K562 treated with DMSO at 1 percent for 12 hours (cell line): ENCODE measurements around the gene PCDHGB7. TPM values are rescaled to one million over a fixed set of nuclear protein-coding genes. Genes with fewer than 3 reads are reported as not detected.

Experiments
- total RNA-seq: library from RNA; unstranded; fragments of 300-600 nt; gene quantifications from 2 replicates; pipeline ENCODE4 v1.2.3, GENCODE V29; 2022; ENCODE audit not compliant: insufficient read depth

Gene PCDHGB7
- total RNA-seq, 1 experiment from 2014 or later: not detected

Other genes with a start within 250 kb of the PCDHGB7 start
- gene PCDHB7, start 245.0 kb upstream of the PCDHGB7 start, total RNA-seq: not detected in 2 replicates
- not detected in 2 replicates for gene PCDHB8, start 239.9 kb upstream of the PCDHGB7 start, total RNA-seq
- gene PCDHB16, start 235.3 kb upstream of the PCDHGB7 start, total RNA-seq: 0.15 TPM in 1 of 2 replicates, not detected in the other
- gene PCDHB9, start 230.5 kb upstream of the PCDHGB7 start, total RNA-seq: not detected in 2 replicates
- gene PCDHB10, start 225.3 kb upstream of the PCDHGB7 start, total RNA-seq: not detected in 2 replicates
- not detected in 2 replicates for gene PCDHB11, start 218.1 kb upstream of the PCDHGB7 start, total RNA-seq
- gene PCDHB12, start 209.0 kb upstream of the PCDHGB7 start, total RNA-seq: not detected in 2 replicates
- gene PCDHB13, start 203.8 kb upstream of the PCDHGB7 start, total RNA-seq: 0.26 TPM in 1 of 2 replicates, not detected in the other
- not detected in 2 replicates for gene PCDHB14, start 194.3 kb upstream of the PCDHGB7 start, total RNA-seq
- 0.33 TPM in 1 of 2 replicates, not detected in the other for gene PCDHB15, start 172.3 kb upstream of the PCDHGB7 start, total RNA-seq
- not detected in 2 replicates for gene SLC25A2, start 113.6 kb upstream of the PCDHGB7 start, total RNA-seq
- 75.1 and 124 TPM in 2 replicates for gene TAF7, start 96.9 kb upstream of the PCDHGB7 start, total RNA-seq
- 0.19 TPM in 1 of 2 replicates, not detected in the other for gene PCDHGA1, start 87.2 kb upstream of the PCDHGB7 start, total RNA-seq
- gene PCDHGA2, start 78.9 kb upstream of the PCDHGB7 start, total RNA-seq: 0.79 TPM in 1 of 2 replicates, not detected in the other
- 0.30 and 1.1 TPM in 2 replicates for gene PCDHGA3, start 73.8 kb upstream of the PCDHGB7 start, total RNA-seq
- gene PCDHGB1, start 67.6 kb upstream of the PCDHGB7 start, total RNA-seq: 0.28 TPM in 1 of 2 replicates, not detected in the other
- gene PCDHGA4, start 62.7 kb upstream of the PCDHGB7 start, total RNA-seq: 1.7 TPM in 1 of 2 replicates, not detected in the other
- gene PCDHGB2, start 57.7 kb upstream of the PCDHGB7 start, total RNA-seq: 0.52 TPM in 1 of 2 replicates, not detected in the other
- 0.33 TPM in 1 of 2 replicates, not detected in the other for gene PCDHGA5, start 53.5 kb upstream of the PCDHGB7 start, total RNA-seq
- 1.2 TPM in 1 of 2 replicates, not detected in the other for gene PCDHGB3, start 47.4 kb upstream of the PCDHGB7 start, total RNA-seq
- gene PCDHGA6, start 43.8 kb upstream of the PCDHGB7 start, total RNA-seq: 0.13 and 0.52 TPM in 2 replicates
- gene PCDHGA7, start 34.9 kb upstream of the PCDHGB7 start, total RNA-seq: 0.23 TPM in 1 of 2 replicates, not detected in the other
- gene PCDHGB4, start 30.0 kb upstream of the PCDHGB7 start, total RNA-seq: 0.23 TPM in 1 of 2 replicates, not detected in the other
- 0.36 and 0.68 TPM in 2 replicates for gene PCDHGA8, start 25.0 kb upstream of the PCDHGB7 start, total RNA-seq
- gene PCDHGB5, start 19.7 kb upstream of the PCDHGB7 start, total RNA-seq: 0.50 and 0.74 TPM in 2 replicates
- gene PCDHGA9, start 14.9 kb upstream of the PCDHGB7 start, total RNA-seq: 0.39 TPM in 1 of 2 replicates, not detected in the other
- not detected in 2 replicates for gene PCDHGB6, start 9.7 kb upstream of the PCDHGB7 start, total RNA-seq
- 0.19 TPM in 1 of 2 replicates, not detected in the other for gene PCDHGA10, start 4.7 kb upstream of the PCDHGB7 start, total RNA-seq
- not detected in 2 replicates for gene PCDHGA11, start 3.4 kb downstream of the PCDHGB7 start, total RNA-seq
- not detected in 2 replicates for gene PCDHGA12, start 12.8 kb downstream of the PCDHGB7 start, total RNA-seq
- not detected in 2 replicates for gene PCDHGC3, start 58.3 kb downstream of the PCDHGB7 start, total RNA-seq
- not detected in 2 replicates for gene PCDHGC4, start 67.4 kb downstream of the PCDHGB7 start, total RNA-seq
- not detected in 2 replicates for gene PCDHGC5, start 71.4 kb downstream of the PCDHGB7 start, total RNA-seq
- 99.4 and 179 TPM in 2 replicates for gene DIAPH1, start 201.3 kb downstream of the PCDHGB7 start, total RNA-seq
- 96.7 and 131 TPM in 2 replicates for gene HDAC3, start 219.2 kb downstream of the PCDHGB7 start, total RNA-seq
- gene RELL2, start 219.3 kb downstream of the PCDHGB7 start, total RNA-seq: 6.6 and 8.6 TPM in 2 replicates
- 6.9 and 18.3 TPM in 2 replicates for gene FCHSD1, start 233.7 kb downstream of the PCDHGB7 start, total RNA-seq